Epithelial cell of esophagus (primary cell): Measurements from ENCODE around the gene PLSCR1.
"Not testable (repeated sequence)": the region's sequence is repeated elsewhere in the genome, so short reads cannot be mapped to it uniquely, and the experiment has no call there.

Experiments
- DNase-seq: peaks from one replicate; pipeline ENCODE4 v3.0.0; 2010; ENCODE audit warnings: low read depth
- H3K4me3 ChIP-seq: 2 replicates; pipeline ENCODE4 v1.5.1; 2011; ENCODE audit warnings: mild to moderate bottlenecking, low read length, control low read depth
- CTCF ChIP-seq: IDR thresholded peaks from 2 replicates; pipeline ENCODE4 v1.5.1; 2011; ENCODE audit warnings: low read depth, mild to moderate bottlenecking, low read length, control low read depth, inconsistent platforms; ENCODE audit not compliant: insufficient read depth; ENCODE audit errors: missing control alignments

Gene PLSCR1

GRCh38 chr3:146496726-146497125 is 47.7 kb downstream of the PLSCR1 start:
- TF ChIP-seq CTCF = no peak
- H3K4me3 ChIP-seq = no peak overlapping the region
- DNase-seq = no peak

- H3K4me3 ChIP-seq = no peak overlapping the region
- DNase-seq = no peak
- TF ChIP-seq CTCF = no peak
These were observed 48.2 kb downstream of the PLSCR1 start for GRCh38 chr3:146496251-146496650.

- H3K4me3 ChIP-seq = no peak overlapping the region
- TF ChIP-seq CTCF = no peak
- DNase-seq = no peak
These were observed 50.6 kb downstream of the PLSCR1 start for GRCh38 chr3:146493761-146494160.

GRCh38 chr3:146493221-146493620 is 51.2 kb downstream of the PLSCR1 start:
- no peak for TF ChIP-seq CTCF
- no peak overlapping the region for H3K4me3 ChIP-seq
- DNase-seq = peak; percentile 44

GRCh38 chr3:146491303-146491702 is 53.1 kb downstream of the PLSCR1 start:
- DNase-seq = peak; percentile 49
- no peak for TF ChIP-seq CTCF
- H3K4me3 ChIP-seq = no peak overlapping the region

GRCh38 chr3:146485297-146485696 is 59.1 kb downstream of the PLSCR1 start:
- no peak for TF ChIP-seq CTCF
- no peak overlapping the region for H3K4me3 ChIP-seq

GRCh38 chr3:146476094-146476740 is 68.2 kb downstream of the PLSCR1 start:
- no peak overlapping the region for H3K4me3 ChIP-seq
- TF ChIP-seq CTCF = no peak
- no peak for DNase-seq

More at GRCh38 chr3:146485297-146485696, 59.1 kb downstream of the PLSCR1 start:
- DNase-seq = no peak

- DNase-seq = peak; percentile 7
- not testable (repeated sequence) for H3K4me3 ChIP-seq
These were observed 69.4 kb downstream of the PLSCR1 start for GRCh38 chr3:146474976-146475375.
